Hepatocyte (in vitro differentiated cells): Measurements from ENCODE around the gene SEPHS2. TPM values are rescaled to one million over a fixed set of nuclear protein-coding genes. Genes with fewer than 3 reads are reported as not detected.
"Not testable (repeated sequence)": the region's sequence is repeated elsewhere in the genome, so short reads cannot be mapped to it uniquely, and the experiment has no call there.

ENCODE experiments used
- DNase-seq: peaks from one replicate; pipeline ENCODE4 v3.0.0-alpha.2; 2016; ENCODE audit warnings: low spot score
- H2AFZ ChIP-seq: fragments of 200-600 bp; sonication (generic); 2 replicates; pipeline ENCODE4 v1.6.0; 2016; ENCODE audit warnings: antibody characterized with exemption, mild to moderate bottlenecking
- H3K27ac ChIP-seq: fragments of 200-600 bp; sonication (generic); 2 replicates; pipeline ENCODE4 v1.5.1; 2016; ENCODE audit warnings: mild to moderate bottlenecking
- H3K27me3 ChIP-seq: fragments of 200-600 bp; sonication (generic); 2 replicates; pipeline ENCODE4 v1.6.1; 2016
- H3K36me3 ChIP-seq: fragments of 200-600 bp; sonication (generic); replicated peaks from 2 replicates; pipeline ENCODE4 v1.5.1; 2016; ENCODE audit warnings: low read depth; ENCODE audit not compliant: insufficient read depth
- H3K4me1 ChIP-seq: fragments of 200-600 bp; sonication (generic); 2 replicates; pipeline ENCODE4 v1.5.1; 2016; ENCODE audit warnings: mild to moderate bottlenecking, moderate library complexity; ENCODE audit not compliant: insufficient read depth
- H3K4me2 ChIP-seq: fragments of 200-600 bp; sonication (generic); 2 replicates; pipeline ENCODE4 v1.6.0; 2016
- H3K4me3 ChIP-seq: fragments of 200-600 bp; sonication (generic); 2 replicates; pipeline ENCODE4 v1.5.1; 2016; ENCODE audit warnings: mild to moderate bottlenecking
- H3K79me2 ChIP-seq: fragments of 200-600 bp; sonication (generic); 2 replicates; pipeline ENCODE4 v1.6.0; 2017; ENCODE audit warnings: mild to moderate bottlenecking
- H3K9me2 ChIP-seq: fragments of 200-600 bp; sonication (generic); replicated peaks from 2 replicates; pipeline ENCODE4 v1.6.0; 2017; ENCODE audit warnings: mild to moderate bottlenecking; ENCODE audit not compliant: insufficient read depth
- H3K9me3 ChIP-seq: fragments of 200-600 bp; sonication (generic); 2 replicates; pipeline ENCODE4 v1.5.1; 2016; ENCODE audit warnings: low read depth, mild to moderate bottlenecking
- H4K20me1 ChIP-seq: fragments of 200-600 bp; sonication (generic); 2 replicates; pipeline ENCODE4 v1.6.0; 2016; ENCODE audit warnings: mild to moderate bottlenecking; ENCODE audit not compliant: insufficient read depth, poor library complexity, severe bottlenecking
- EZH2 ChIP-seq: fragments of 200-600 bp; sonication (generic); IDR thresholded peaks from 2 replicates; pipeline ENCODE4 v1.6.1; 2016; ENCODE audit warnings: antibody characterized with exemption, mild to moderate bottlenecking, borderline replicate concordance
- EZH2phosphoT487 ChIP-seq: fragments of 200-600 bp; sonication (generic); IDR thresholded peaks from one replicate; pipeline ENCODE4 v1.6.1; 2018; ENCODE audit warnings: antibody characterized with exemption, mild to moderate bottlenecking, low read depth, moderate library complexity; ENCODE audit not compliant: unreplicated experiment, severe bottlenecking
- WGBS: methylation state at CpG from one replicate; pipeline ENCODE4 v1.1.6; 2016; ENCODE audit warnings: low lambda C conversion rate; ENCODE audit errors: missing lambda C conversion rate; 5-methylcytosine and 5-hydroxymethylcytosine counted together
- polyA plus RNA-seq: library from polyadenylated mRNA; unstranded; fragments of >200 nt; fragmentation: Nextera tagmentation; extraction: Ambion mirVana; gene quantifications from 2 replicates; pipeline ENCODE4 v1.2.1, GENCODE V29; 2016
- total RNA-seq: library from RNA; depleted of rRNA; stranded (reverse); fragments of >200 nt; gene quantifications from 2 replicates; pipeline ENCODE4 v1.2.3, GENCODE V29; 2014
- TF ChIP-seq, protein P1 (sequence below): fragments of 200-600 bp; sonication (generic); IDR thresholded peaks from 2 replicates; pipeline ENCODE4 v1.5.1; 2016; ENCODE audit warnings: antibody characterized with exemption, mild to moderate bottlenecking; ENCODE audit not compliant: poor library complexity

SEPHS2 gene
- total and polyA plus RNA-seq, 2 experiments from 2014 or later, result 36.1 to 81.0 TPM

DNA sequence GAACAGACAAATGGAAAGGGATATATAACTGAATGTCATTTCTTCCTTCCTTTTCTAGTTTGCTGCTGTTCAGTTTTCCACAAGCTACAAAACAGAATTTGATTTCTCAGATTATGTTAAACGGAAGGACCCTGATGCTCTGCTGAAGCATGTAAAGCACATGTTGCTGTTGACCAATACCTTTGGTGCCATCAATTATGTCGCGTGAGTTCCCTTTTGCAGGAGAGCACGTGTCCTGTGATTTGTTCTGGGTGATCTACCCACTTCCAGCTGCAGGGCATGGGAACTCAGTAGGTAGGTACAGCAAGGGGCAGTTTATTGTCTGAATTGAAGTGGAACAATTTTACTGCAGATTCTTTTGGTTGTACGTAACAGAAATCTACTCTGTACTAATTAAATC, 35.7 kb upstream of the SEPHS2 start:
- Histone ChIP-seq H3K4me3 (no peak overlapping the region), H3K27me3 (no peaks in the 10 kb centered on the region), H3K9me2 (no peaks in the 10 kb centered on the region), H4K20me1 (no peaks in the 10 kb centered on the region), H3K4me1 (no peaks in the 10 kb centered on the region), H2AFZ (no peak overlapping the region), H3K9me3 (no peaks in the 10 kb centered on the region), H3K27ac (no peak overlapping the region), H3K79me2 (no peaks in the 10 kb centered on the region), H3K4me2 (no peak overlapping the region), H3K36me3 (no peaks in the 10 kb centered on the region)
- WGBS, result 91% methylated on average over 5 of the region's 5 CpGs
- DNase-seq, result no peak
- TF ChIP-seq, protein P1, sequence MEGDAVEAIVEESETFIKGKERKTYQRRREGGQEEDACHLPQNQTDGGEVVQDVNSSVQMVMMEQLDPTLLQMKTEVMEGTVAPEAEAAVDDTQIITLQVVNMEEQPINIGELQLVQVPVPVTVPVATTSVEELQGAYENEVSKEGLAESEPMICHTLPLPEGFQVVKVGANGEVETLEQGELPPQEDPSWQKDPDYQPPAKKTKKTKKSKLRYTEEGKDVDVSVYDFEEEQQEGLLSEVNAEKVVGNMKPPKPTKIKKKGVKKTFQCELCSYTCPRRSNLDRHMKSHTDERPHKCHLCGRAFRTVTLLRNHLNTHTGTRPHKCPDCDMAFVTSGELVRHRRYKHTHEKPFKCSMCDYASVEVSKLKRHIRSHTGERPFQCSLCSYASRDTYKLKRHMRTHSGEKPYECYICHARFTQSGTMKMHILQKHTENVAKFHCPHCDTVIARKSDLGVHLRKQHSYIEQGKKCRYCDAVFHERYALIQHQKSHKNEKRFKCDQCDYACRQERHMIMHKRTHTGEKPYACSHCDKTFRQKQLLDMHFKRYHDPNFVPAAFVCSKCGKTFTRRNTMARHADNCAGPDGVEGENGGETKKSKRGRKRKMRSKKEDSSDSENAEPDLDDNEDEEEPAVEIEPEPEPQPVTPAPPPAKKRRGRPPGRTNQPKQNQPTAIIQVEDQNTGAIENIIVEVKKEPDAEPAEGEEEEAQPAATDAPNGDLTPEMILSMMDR, result no peak
- no peak for TF ChIP-seq EZH2
- no peak for TF ChIP-seq EZH2phosphoT487

DNA sequence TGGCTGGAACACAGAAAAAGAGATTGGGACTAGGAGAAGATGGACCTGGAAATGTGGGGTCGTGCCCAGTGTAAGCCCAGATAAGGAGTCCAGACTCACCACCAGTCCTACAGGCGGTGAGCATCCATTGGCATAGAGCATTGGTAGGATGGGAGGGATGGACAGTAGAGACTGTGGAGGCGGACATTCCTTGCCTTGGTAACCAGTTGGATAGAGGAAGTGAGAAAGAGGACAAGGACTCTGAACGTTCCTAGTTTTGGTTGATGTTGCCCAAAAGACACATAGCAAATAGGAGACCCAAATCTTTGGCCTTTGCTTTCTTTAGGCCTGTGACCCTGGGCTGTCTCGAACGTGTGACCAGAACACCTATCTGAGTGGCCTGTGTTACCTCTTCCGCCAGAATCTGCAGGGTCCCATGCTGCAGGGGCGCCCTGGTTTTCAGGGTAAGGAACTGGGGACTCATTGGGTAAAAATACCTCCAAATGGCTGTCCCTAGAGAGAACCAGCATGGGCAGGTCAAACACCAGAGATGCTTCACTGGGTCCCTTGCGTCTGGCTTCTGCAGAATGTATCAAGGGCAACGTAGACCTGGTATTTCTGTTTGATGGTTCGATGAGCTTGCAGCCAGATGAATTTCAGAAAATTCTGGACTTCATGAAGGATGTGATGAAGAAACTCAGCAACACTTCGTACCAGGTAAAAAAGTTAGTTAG, 33.2 kb upstream of the SEPHS2 start:
- Histone ChIP-seq H2AFZ (no peak overlapping the region), H3K9me3 (no peaks in the 10 kb centered on the region), H3K36me3 (no peaks in the 10 kb centered on the region), H3K4me1 (no peaks in the 10 kb centered on the region), H3K4me3 (no peak overlapping the region), H3K4me2 (no peak overlapping the region), H3K27me3 (no peaks in the 10 kb centered on the region), H4K20me1 (no peaks in the 10 kb centered on the region), H3K9me2 (no peaks in the 10 kb centered on the region), H3K79me2 (no peaks in the 10 kb centered on the region), H3K27ac (no peak overlapping the region)
- TF ChIP-seq, protein P1, result no peak
- TF ChIP-seq EZH2 (no peak), EZH2phosphoT487 (no peak)
- DNase-seq, result no peak
- 92% methylated on average over 12 of the region's 12 CpGs for WGBS

- H3K4me1 ChIP-seq, result not testable (repeated sequence)
These were observed 32.1 kb upstream of the SEPHS2 start for GRCh38 chr16:30477773-30478172.

DNA sequence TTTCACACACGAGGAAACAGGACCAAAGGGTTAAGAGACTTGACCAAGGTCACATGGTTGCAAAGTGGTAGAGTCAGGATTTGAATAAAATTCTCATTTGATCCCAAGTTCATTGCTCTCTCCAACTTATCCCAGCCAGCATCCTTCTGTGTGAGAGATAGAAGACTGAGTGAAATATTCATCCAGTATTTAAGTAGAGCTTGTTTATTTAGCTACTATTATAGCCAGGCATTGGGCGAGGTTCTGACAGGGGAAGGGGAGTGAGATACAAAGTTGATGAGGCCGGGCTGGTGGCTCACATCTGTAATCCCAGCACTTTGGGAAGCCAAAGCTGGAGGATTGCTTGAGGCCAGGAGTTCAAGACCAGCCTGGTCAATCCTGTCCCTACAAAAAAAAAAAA, 31.3 kb upstream of the SEPHS2 start:
- no peak overlapping the region for H2AFZ ChIP-seq
- no peak overlapping the region for H3K4me3 ChIP-seq
- TF ChIP-seq, protein P1, result no peak
- TF ChIP-seq EZH2phosphoT487 (no peak), EZH2 (no peak)
- DNase-seq, result no peak
- no peaks in the 10 kb centered on the region for H3K27me3 ChIP-seq
- no peaks in the 10 kb centered on the region for H3K79me2 ChIP-seq
- WGBS, result 73% methylated on average over 3 of the region's 3 CpGs
- H3K9me2 ChIP-seq, result no peaks in the 10 kb centered on the region
- no peak overlapping the region for H3K4me2 ChIP-seq
- H3K9me3 ChIP-seq, result no peaks in the 10 kb centered on the region
- no peaks in the 10 kb centered on the region for H3K36me3 ChIP-seq
- no peak overlapping the region for H3K27ac ChIP-seq
- no peaks in the 10 kb centered on the region for H3K4me1 ChIP-seq
- no peaks in the 10 kb centered on the region for H4K20me1 ChIP-seq

More at GRCh38 chr16:30477773-30478172, 32.1 kb upstream of the SEPHS2 start:
- not testable (repeated sequence) for H3K27me3 ChIP-seq, H3K4me3 ChIP-seq, H4K20me1 ChIP-seq, H3K27ac ChIP-seq, DNase-seq, H3K36me3 ChIP-seq, H2AFZ ChIP-seq, H3K4me2 ChIP-seq, H3K9me3 ChIP-seq, H3K9me2 ChIP-seq, H3K79me2 ChIP-seq
- 100% methylated on average over 2 of the region's 3 CpGs for WGBS
